NCI-H526 treated with DMSO at 0.1 percent for 48 hours (cell line): Measurements from ENCODE around the gene FAM163B.

Source experiments
- DNase-seq: peaks from one replicate; lab custom pipeline; 2025; lab: John Stamatoyannopoulos, UW

FAM163B gene

DNA sequence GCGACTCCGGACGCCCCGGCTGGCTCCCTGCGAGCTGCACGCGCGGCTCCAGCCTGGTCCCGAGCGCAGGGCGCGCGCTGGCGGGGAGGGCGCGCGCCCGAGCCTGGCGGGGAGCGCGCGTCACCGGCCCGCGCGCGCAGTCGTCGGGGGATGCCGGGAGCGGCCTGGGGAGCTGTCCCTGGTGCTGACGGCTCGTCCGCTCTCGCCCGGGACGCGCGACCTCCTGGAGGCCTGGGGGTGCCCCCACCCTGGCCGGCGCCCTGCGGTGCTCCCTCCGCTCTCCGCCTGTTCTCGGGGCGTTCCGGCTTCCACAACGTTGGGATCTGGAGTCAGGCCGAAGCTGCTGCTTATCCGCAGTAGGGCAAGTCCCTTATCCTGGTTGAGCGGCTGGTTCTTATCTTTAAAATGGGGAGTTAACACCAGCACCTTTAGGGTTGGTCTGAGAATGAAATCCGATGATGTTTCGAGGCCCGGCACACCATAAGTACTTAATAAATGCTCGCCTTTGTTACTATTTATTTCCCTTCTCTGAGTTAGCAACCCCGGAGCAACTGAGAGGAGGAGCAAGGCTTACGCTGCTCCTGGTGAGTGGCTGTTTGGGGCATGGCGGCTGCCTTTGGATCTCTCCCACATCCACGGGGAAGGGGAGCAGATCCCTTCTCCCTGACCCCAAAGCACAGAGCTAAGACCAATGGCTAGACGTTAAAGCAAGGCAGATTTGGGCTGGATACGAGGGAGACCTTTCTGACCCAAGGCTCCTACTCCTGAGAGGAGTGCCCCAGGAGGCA lies at the start of gene FAM163B:
Gene FAM163B (minus strand): TSS at position 79 of the 788 bp plus-strand sequence. CDS start 29,166 bp downstream, outside the sequence.
- no peak for DNase-seq

DNA sequence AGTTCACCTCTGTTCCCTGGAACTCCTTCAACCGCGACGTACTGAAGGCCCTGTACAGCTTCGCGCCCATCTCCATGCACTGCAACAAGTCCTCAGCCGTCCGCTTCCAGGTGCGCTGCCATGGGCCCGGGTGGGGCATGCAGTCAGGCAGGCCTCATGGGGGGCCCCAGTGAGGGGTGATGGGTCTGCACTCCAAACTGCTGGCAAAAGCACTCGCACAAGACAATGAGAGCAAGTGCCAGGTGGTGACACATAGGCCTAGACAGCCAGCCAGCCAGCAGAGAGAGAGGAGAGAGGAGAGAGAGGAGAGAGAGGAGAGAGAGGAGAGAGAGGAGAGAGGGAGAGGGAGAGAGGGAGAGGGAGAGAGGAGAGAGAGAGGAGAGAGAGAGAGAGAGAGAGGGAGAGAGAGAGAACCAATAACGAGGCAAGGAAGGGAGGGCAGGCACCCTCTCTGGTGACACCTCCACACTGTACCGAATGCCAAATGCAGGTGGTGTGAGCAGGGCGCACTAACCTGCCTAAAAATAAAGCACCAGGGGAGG lies 48.0 kb upstream of the FAM163B start:
- no peak for DNase-seq

DNA sequence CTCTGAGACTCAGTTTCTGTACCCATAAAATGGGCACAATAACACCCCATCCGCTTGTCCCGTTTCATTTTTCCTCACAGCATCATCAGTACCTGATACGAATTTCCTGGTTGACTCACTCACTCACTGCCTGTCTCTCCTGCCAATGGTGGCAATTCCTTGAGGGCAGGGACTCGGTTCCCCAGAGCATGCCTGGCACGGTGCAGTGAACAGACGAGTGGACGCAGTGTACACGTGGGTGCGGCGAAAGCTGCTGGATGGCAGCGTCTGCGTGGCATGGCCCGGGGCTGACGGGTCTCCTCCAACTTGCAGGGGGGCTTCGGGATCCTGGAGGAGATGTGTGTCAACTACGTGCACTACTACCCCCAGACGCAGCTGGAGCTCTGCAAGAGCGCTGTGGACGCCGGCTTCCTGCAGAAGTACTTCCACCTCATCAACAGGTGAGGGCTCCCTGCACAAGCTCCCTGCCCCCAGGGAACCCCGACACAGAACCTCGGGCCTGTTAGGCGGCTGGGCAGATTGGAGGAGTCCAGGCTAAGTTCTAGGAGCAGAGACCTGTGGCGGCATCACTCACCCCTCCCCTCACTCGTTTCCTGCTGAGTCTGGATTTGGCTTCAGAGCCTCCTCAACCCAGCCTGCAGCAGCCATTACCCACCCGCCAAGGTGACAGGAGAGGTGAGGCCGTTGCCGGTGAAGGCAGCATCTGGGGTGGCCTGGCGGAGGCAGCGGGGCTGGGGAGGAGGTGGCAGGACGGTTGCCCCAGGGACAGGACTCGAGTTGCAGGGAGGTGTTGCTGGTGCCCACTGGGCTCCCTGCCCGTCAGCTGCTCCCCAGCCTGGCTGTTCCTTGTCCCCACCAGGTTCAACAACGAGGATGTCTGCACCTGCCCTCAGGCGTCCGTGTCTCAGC lies 47.3 kb upstream of the FAM163B start:
- no peak for DNase-seq

DNA sequence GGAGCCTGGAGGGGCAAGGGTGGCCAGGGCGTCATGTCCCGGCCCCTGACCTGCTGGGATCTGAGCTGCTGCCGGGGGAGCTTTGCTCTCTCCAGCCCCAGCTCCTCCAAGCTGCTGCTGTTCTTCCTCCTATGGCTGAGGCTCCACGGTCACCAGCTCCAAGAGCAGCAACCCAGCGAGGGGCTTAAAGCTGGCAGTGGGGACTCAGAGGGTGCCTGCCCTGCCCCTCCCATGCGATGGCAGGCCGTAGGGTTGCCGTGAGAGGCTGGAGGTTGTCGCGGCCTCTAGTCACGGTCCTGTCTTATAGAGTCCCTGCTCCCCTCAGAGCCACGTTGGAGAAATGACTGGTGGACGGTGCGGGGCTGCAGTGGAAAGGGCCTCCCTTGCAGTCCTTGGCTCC lies 46.5 kb upstream of the FAM163B start:
- DNase-seq, result no peak

DNA sequence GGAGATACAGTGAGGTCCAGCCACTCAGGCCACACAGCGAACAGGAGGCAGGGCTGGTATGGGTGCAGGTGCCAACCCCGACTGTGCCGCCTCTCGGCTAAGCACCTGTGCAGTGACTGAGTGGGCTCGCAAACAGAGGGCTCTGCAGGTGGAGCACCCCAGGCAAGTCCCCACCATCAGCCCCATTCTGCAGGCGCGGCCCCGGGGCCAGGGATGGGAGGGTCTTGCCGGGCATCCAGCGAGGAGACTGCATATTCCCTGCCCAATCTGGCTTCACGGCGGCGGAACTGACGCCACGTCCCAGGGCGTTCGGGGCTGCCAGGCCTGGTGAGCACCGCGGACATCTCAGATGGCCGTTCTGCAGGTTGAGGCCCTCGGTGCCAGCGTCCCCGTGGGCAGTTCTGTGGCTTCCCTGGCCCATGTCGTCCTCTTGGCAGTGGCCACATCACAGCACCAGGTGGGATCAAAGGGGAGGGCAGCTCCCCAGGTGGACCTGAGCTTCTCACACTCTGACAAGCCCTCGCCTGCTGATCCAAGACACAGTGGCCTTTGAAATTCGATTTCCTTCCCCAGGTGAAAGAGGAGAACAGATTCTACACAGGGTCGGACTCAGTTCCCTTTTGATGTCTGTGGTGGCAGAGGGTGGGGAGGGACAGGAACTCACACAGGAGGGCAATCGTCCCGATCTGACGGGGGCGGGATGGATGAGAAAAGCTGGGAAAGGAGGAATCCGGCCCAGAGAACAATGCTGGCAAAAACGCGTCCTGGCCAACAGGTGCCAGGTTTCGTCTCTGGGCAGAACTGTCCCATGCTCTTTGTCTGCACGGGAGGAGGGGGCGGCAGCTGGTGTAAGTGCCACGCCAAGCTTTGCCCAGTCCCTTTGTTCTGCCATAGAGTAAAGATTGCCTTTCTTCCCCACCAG lies 45.8 kb upstream of the FAM163B start:
- DNase-seq, result no peak

DNA sequence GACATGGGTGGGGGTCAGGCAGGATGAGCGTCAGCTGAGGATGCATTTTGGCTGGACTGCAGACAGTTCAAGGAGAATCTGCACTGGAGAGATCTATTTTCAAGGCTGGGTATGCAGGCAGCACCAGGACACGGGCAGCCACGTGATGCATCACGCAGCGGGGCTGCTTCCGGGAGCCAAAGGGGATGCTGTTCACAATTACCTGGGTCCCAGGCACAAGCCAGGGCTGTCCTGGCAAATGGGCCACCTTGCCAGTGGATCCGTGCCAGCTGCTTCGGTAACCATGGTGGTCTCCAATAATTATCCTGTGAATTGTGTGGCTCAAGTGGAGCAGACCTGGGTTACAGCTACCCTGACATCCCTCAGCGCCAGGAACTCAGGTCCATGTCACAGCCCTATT lies 44.4 kb upstream of the FAM163B start:
- no peak for DNase-seq

DNA sequence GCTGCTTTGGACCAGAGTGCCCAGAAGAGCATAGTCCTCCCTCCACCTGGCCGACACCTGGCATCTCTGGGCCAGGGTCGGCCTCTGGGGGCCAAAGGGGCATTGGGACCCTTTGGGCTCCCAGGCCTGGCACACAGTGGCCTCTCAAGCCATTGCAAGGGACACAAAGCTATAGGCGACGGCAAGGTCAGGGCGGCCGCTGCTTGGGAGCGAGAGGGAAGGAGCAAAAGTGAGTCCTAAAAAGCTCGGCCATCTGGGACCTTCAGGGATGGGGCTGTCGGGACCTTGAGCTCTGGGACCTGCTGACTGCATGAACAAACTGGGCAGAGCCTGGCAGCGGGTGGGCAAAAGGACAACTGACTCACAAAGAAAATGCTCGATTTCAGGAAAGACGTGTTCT lies 40.8 kb upstream of the FAM163B start:
- no peak for DNase-seq

DNA sequence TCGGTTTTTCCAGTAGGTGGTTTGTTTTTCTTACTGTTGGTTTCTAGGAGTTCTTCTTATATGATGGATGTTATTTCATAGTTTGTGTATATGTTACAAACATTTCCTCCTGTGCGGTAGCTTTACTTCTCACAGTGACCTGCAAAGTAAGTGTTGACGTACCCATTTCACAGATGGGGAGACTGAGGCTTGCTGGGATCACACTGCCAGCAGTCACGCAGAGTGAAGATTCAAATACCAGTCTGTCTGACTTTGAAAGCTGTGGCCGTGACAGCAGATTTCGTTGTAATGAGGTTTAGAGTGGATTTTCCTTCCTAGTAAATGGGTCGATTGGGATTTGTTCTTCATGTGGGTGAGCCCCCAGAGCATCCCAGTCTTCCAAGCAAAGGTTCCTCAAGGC lies 40.0 kb upstream of the FAM163B start:
- DNase-seq, result no peak

DNA sequence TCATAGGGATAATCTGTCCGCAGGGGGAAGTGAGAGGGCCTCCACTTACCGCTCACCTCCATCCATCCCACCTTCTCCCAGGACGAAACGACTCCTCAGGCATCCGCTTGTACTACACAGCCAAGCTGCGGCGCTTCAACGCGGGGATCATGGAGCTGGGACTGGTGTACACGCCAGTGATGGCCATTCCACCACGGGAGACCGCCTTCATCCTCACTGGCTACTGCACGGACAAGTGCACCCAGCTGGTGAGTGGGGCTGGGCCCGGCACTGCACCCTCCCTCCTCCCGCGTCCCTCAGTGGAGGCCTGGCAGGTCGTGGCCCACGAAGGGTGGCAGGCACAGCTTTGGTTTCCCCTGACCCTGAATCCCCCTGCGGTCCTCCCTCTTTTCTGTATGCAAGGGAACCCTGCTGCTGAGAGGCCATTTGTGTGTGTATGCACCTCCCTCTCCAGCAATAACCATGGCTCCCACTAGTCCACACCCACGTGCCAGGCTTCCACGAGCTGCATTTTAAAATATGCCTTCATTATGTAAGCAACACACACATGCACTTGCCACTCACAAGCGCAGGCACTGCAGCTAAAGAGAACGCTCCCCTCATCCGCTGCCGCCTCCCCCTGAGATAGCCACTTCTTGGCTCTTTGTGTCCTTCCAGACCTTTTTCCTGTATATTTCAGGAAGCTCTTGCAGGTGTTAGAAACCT lies 38.7 kb upstream of the FAM163B start:
- no peak for DNase-seq

DNA sequence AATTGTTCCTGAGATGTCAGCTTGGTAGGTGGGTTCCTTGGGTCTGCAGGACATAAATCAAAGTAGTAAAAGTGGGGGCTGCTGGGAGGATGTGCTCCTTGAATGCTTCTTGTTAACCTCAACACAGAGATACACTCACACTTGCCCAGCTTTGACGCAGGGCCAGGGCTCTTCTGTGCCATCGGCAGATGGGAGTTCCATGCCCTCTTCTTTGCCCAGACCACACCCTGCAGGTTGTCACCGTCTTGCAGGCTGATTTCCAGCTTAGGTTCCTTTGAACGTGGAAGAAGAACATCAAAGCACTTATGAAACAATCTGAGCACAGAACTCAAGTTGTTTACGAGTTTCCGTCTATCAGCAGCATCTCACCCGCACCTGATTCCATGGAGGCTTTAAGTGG lies 38.0 kb upstream of the FAM163B start:
- DNase-seq, result no peak

DNA sequence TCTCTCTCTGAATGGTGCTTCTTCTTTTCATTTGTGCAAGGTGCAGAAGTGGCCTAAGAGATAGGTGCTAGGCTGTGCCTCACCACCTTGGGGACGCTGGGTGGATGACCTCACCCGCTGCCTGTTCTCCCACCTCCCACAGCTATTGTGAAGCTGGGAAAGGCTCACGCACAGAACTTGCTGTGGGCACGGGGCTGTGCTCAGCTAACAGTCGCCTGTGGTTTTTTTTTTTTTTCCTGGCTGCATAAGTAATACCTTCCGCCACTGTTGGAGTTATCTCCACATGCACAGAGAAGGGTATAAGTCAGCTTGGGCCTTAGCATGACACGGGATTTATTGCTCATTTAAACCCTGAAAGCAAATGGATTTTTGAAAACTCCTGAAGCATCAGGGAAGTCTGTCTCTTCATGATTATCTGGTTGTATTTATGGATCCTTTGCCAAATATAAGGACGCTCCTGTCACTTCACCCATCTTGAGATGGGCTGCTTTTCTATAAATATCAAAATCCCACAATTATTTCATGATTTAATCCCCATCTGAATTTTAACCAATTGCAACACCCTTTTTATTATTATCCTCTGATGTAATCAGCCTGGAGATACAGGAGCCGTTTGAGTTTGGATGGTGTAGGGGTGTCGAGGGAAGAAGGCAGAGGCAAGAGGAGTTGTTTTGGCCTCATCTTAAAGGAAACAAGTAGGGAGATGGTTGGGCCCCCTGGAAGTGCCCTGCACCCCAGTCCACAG lies 36.0 kb upstream of the FAM163B start:
- DNase-seq, result no peak

DNA sequence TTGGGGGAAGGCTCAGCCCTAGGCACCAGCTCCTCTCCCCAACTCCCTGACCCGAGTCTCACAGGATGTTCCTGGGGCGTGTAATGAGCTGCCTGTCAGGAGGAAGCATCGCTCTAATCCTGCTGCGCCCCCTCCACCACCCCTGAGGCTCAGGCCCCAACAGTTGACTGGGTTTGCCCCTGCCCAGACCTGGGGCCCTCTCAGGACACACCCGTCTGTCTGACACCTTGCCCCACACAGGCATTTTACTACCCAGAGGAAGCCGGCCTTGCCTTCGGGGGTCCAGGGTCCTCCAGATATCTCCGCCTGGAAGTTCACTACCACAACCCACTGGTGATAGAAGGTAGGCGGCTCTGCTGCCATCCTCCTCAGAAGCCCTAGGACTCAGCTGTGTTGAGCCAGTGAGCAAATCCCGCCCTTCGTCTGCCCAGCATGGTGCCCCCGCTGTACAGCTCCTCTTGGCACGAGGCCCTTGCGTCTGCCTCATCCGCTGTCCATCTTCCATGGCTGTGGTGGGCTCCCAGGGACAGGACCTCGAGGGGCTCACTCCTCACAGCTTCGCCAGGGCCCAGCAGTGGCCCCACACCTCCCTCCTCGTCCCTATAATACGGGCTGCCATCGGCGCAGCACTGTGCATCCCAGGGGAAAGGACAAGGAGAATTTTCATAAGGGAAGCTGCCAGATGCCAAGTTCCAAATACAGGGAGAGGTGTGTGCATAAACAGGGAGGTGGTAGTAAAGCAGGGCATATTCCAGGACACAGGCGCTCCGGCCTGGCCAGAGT lies 35.0 kb upstream of the FAM163B start:
- no peak for DNase-seq

DNA sequence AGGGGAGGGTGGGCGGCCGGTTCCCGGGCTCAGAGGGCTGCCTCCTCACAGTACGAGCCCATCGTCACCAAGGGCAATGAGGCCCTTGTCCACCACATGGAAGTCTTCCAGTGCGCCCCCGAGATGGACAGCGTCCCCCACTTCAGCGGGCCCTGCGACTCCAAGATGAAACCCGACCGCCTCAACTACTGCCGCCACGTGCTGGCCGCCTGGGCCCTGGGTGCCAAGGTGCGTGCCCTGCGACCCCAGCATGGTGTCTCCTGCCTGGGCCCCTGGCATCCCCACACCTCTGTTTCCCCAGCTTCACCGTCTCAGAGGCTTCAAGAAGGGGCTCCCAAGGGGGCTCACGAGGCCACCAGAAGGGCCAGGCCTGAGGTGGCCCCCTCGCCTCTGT lies 34.2 kb upstream of the FAM163B start:
- no peak for DNase-seq

DNA sequence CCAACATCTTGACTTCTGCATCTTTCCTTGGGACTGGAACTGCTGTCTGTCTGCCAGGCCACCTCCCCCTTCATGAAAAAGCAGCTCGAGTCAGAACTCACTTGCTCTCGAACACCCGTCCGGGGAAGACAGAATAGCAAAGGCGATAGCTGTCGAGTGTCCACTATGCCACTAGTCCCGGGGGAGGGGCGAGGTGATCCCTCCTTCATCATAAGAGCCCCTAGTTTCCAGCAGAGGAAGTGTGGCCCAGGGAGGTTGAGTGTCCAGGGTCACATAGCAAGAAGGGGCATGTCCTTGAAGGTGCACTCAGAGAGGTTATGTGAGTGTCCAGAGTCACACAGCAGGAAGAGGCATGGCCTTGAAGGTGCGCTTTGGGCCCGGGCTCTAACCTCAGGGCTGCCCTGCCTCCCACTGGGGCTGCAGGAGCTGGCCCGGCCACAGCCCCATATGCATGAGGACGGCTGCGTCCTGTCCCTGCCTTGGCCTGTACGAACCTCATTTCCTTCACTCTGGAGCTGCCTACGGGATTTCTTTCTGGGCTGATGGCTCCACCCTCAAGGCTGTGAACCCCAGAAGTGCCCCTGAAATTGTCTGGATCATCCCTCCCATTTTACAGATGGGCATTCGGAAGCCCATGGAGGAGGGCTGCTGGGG lies 33.6 kb upstream of the FAM163B start:
- no peak for DNase-seq

DNA sequence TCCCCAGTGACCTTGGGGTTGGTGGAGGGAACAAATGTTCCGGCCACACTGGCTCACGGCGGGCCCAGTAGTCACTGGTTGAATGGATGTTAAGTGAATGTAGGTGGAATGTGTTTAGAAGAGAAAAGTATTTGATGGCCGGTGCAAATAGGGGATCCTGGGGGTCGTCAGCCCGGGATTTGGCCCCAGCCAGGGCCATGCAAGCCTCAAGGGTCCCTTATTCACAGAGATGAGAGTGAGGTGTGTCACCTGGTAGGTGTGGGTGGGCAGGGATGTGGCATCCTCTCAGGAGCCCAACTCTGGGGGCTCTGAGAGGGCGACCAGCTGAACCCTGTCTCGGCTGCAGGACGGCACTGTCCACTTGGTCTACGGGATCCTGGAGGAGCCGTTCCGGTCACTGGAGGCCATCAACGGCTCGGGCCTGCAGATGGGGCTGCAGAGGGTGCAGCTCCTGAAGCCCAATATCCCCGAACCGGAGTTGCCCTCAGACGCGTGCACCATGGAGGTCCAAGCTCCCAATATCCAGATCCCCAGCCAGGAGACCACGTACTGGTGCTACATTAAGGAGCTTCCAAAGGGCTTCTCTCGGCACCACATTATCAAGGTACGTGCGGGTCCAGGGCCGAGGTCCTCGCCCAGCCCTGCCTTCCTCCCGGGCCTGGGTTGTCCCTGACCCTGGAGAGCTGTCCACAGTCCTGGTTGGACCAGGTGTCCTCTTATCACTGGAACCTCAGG lies 32.8 kb upstream of the FAM163B start:
- no peak for DNase-seq

DNA sequence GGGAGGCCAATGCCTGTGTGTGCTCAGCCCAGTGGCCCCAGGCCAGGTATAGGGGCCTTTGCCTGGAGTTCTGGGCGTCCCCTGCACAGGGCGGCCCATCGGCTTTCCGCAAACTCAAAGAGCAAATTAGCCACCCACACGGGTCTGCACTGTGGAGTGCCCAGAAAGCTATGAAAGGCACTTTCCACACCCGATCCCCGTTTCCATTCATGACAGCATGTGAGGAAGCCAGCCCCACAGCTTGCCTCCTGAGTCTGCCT lies 32.1 kb upstream of the FAM163B start:
- DNase-seq, result no peak

DNA sequence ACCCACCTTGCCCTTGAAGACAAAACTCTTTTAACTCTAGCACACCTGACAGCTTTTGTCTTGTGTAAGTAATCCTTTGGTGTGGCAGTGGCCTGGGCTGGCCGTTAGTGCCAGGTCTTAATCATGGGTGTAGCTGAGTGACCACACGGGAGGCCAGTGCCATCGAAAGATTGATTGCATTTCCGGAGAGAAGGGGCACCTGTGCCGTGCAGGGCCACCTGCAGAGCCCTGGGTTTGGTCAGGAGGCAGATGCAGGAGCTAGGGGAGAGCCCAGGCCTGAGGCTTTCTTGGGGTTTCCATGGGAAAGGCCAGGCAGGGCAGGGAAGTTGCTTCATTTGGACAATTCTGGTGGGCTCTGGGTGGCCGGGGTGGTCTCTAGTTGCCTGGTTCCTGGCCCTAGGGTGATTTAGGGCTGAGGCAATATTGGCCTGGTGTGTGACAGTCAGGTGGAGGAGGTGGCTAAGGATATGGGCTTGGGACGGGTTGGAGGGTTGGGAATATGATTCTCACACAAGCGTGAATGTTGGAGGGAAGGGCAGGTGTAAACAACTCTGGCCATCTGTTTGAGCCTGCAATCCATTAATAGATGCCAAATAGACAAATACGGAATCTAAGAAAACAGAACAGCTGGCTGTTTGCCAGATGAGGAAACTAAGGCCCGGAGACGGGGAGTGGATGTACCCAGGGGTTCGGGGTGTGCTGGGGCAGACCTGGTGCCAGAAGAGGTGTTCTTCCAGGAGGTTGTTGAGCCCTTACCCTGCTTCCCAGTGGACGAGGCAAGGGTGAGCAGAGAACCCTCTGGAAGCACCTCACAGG lies 31.6 kb upstream of the FAM163B start:
- no peak for DNase-seq

DNA sequence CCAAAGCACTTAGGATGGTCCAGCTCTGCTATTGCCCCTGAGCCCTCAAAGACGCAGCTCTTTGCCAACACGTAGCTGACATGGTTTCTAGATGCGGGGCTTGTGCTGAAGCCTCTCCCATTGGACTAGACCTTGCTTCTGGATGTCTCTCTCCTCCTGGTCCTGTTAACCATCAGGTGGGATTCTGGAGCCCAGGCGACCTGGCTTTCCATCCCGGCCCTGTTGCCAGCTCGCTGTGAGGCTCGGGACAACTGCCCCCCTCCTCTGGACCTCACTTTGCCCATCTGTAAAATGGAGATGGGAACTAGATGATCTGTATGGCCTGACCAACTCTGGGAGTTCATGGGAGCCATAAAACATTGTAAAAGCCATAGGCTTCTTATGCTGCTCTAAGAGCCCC lies 31.0 kb upstream of the FAM163B start:
- no peak for DNase-seq
